Loucy (cell line): ENCODE measurements around the gene LRRC28.

Source experiments
- H2AFZ ChIP-seq: fragments of 200-600 bp; sonication (generic); 2 replicates; pipeline ENCODE4 v1.6.0; 2016; ENCODE audit warnings: antibody characterized with exemption, mild to moderate bottlenecking, low read length, moderate library complexity
- H3F3A ChIP-seq: fragments of 200-600 bp; 2 replicates; pipeline ENCODE4 v1.6.0; 2016; ENCODE audit warnings: antibody characterized with exemption, low read depth, mild to moderate bottlenecking
- H3K27me3 ChIP-seq: fragments of 200-600 bp; sonication (generic); 2 replicates; pipeline ENCODE4 v1.6.1; 2014; ENCODE audit warnings: low read length, mild to moderate bottlenecking; ENCODE audit not compliant: insufficient read depth, poor library complexity, severe bottlenecking
- H3K36me3 ChIP-seq: fragments of 200-600 bp; sonication (generic); 2 replicates; pipeline ENCODE4 v1.6.1; 2016; ENCODE audit warnings: low read length; ENCODE audit not compliant: insufficient read depth
- H3K4me1 ChIP-seq: fragments of 200-600 bp; sonication (generic); 2 replicates; pipeline ENCODE4 v1.5.1; 2014; ENCODE audit warnings: low read length, mild to moderate bottlenecking; ENCODE audit not compliant: insufficient read depth, poor library complexity, severe bottlenecking
- H3K4me2 ChIP-seq: fragments of 200-600 bp; sonication (generic); 2 replicates; pipeline ENCODE4 v1.6.0; 2014; ENCODE audit warnings: antibody characterized with exemption, low read length, low read depth, mild to moderate bottlenecking; ENCODE audit not compliant: poor library complexity, severe bottlenecking
- H3K4me3 ChIP-seq: fragments of 200-600 bp; sonication (generic); 2 replicates; pipeline ENCODE4 v1.5.1; 2014; ENCODE audit warnings: low read length, mild to moderate bottlenecking, mixed read lengths; ENCODE audit not compliant: poor library complexity, severe bottlenecking
- H3K79me2 ChIP-seq: fragments of 200-600 bp; sonication (generic); 2 replicates; pipeline ENCODE4 v1.6.1; 2014; ENCODE audit warnings: low read length; ENCODE audit not compliant: insufficient read depth
- H3K9ac ChIP-seq: fragments of 200-600 bp; sonication (generic); 2 replicates; pipeline ENCODE4 v1.6.0; 2014; ENCODE audit warnings: mild to moderate bottlenecking, low read depth, low read length, moderate library complexity; ENCODE audit not compliant: poor library complexity, severe bottlenecking
- H3K9me2 ChIP-seq: fragments of 200-600 bp; sonication (generic); replicated peaks from 2 replicates; pipeline ENCODE4 v1.6.1; 2016; ENCODE audit warnings: low read depth, low read length, mixed read lengths
- H3K9me3 ChIP-seq: fragments of 200-600 bp; sonication (generic); 2 replicates; pipeline ENCODE4 v1.6.1; 2014; ENCODE audit warnings: mild to moderate bottlenecking, antibody characterized with exemption, low read length, low read depth; ENCODE audit not compliant: insufficient read depth
- H4K20me1 ChIP-seq: fragments of 200-600 bp; sonication (generic); 2 replicates; pipeline ENCODE4 v1.6.0; 2014; ENCODE audit warnings: antibody characterized with exemption, low read length, mild to moderate bottlenecking; ENCODE audit not compliant: insufficient read depth, poor library complexity, severe bottlenecking
- EZH2phosphoT487 ChIP-seq: fragments of 200-600 bp; IDR thresholded peaks from 2 replicates; pipeline ENCODE4 v1.6.1; 2018; ENCODE audit warnings: antibody characterized with exemption, mild to moderate bottlenecking, moderate library complexity, borderline replicate concordance
- TF ChIP-seq, protein P1 (sequence below): fragments of 200-600 bp; sonication (generic); conservative IDR thresholded peaks from 2 replicates; pipeline ENCODE4 v1.5.1; 2014; ENCODE audit warnings: mild to moderate bottlenecking, antibody characterized with exemption, low read length

The LRRC28 gene

DNA sequence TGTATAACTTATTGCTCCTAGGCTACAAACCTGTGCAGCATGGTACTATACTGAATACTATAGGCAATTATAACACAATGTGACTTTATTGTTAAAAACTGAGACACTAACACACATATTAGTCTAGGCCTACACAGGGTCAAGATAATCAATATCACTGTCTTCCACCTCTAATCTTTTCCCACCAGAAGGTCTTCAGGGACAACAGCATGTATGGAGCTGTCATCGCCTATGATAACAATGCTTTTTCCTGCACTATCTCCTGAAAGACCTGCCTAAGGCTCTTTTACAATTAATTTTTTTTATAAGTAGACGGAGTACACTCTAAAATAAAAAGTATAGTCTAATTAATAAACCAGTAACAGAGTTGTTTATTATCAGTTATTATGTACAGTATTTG lies 60.9 kb downstream of the LRRC28 start:
- H3K9me2 ChIP-seq: no peaks in the 10 kb centered on the region
- H2AFZ ChIP-seq: no peak overlapping the region
- H3K9ac ChIP-seq: no peak overlapping the region
- peaks cover 6% of the 10 kb centered on the region for H3K9me3 ChIP-seq
- H3K4me1 ChIP-seq: no peaks in the 10 kb centered on the region
- H3K27me3 ChIP-seq: no peaks in the 10 kb centered on the region
- H3K36me3 ChIP-seq: peaks cover 4% of the 10 kb centered on the region; the same call in 1 of the 2 replicates
- no peak overlapping the region for H3K4me3 ChIP-seq
- TF ChIP-seq EZH2phosphoT487: no peak
- TF ChIP-seq, protein P1, sequence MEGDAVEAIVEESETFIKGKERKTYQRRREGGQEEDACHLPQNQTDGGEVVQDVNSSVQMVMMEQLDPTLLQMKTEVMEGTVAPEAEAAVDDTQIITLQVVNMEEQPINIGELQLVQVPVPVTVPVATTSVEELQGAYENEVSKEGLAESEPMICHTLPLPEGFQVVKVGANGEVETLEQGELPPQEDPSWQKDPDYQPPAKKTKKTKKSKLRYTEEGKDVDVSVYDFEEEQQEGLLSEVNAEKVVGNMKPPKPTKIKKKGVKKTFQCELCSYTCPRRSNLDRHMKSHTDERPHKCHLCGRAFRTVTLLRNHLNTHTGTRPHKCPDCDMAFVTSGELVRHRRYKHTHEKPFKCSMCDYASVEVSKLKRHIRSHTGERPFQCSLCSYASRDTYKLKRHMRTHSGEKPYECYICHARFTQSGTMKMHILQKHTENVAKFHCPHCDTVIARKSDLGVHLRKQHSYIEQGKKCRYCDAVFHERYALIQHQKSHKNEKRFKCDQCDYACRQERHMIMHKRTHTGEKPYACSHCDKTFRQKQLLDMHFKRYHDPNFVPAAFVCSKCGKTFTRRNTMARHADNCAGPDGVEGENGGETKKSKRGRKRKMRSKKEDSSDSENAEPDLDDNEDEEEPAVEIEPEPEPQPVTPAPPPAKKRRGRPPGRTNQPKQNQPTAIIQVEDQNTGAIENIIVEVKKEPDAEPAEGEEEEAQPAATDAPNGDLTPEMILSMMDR: no peak
- H3K4me2 ChIP-seq: no peak overlapping the region
- no peaks in the 10 kb centered on the region for H4K20me1 ChIP-seq
- no peaks in the 10 kb centered on the region for H3K79me2 ChIP-seq
- H3F3A ChIP-seq: no peaks in the 10 kb centered on the region

DNA sequence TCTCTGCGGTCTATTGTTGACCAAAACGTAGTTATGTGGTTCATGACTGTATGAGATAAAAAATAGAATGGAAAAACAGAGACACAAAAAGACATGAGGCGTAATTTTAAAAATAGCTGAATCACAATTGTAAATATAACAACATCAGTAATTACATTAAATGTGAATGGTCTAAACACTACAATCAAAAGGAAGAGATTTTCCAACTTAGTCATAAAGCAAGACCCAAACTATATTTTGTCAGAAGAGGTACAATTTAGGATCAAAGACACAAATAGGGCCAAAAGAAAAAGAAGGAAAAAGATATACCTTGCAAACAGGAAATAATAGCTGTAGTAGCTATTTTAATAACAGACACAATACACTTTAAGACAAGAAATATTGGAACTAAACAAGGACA lies 61.5 kb downstream of the LRRC28 start:
- H3K9me3 ChIP-seq: peaks cover 6% of the 10 kb centered on the region
- no peaks in the 10 kb centered on the region for H3K27me3 ChIP-seq
- H3K4me2 ChIP-seq: no peak overlapping the region
- H4K20me1 ChIP-seq: no peaks in the 10 kb centered on the region
- TF ChIP-seq EZH2phosphoT487: no peak
- TF ChIP-seq, protein P1: no peak
- no peaks in the 10 kb centered on the region for H3K9me2 ChIP-seq
- no peaks in the 10 kb centered on the region for H3K79me2 ChIP-seq
- no peaks in the 10 kb centered on the region for H3K4me1 ChIP-seq
- no peaks in the 10 kb centered on the region for H3F3A ChIP-seq
- peaks cover 4% of the 10 kb centered on the region; the same call in 1 of the 2 replicates for H3K36me3 ChIP-seq
- no peak overlapping the region for H3K4me3 ChIP-seq
- H3K9ac ChIP-seq: no peak overlapping the region
- H2AFZ ChIP-seq: no peak overlapping the region

DNA sequence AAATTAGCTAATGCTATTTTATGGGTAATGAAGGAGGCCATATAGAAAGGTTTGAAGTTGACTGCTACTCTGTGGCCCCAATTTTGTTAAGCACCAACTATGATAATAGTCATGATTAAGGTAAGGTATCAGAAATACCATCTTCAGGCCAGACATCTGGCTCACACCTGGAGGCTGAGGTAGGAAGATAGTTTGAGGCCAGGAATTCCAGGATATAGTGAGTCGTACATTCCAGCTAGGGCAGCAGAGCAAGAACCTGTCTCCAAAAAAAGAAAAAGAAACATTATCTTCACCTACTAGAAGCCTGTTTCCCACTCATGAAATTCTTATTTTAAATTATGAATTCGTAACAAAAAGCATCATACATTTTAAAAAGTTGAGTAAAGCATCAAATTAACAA lies 64.4 kb downstream of the LRRC28 start:
- no peaks in the 10 kb centered on the region for H3K4me1 ChIP-seq
- H3K9me2 ChIP-seq: no peaks in the 10 kb centered on the region
- peaks cover 4% of the 10 kb centered on the region; the same call in 1 of the 2 replicates for H3K36me3 ChIP-seq
- H2AFZ ChIP-seq: no peak overlapping the region
- H3F3A ChIP-seq: no peaks in the 10 kb centered on the region
- H3K9me3 ChIP-seq: peaks cover 6% of the 10 kb centered on the region
- H3K9ac ChIP-seq: no peak overlapping the region
- H3K4me3 ChIP-seq: no peak overlapping the region
- no peaks in the 10 kb centered on the region for H3K79me2 ChIP-seq
- no peaks in the 10 kb centered on the region for H3K27me3 ChIP-seq
- TF ChIP-seq, protein P1: no peak
- no peak for TF ChIP-seq EZH2phosphoT487
- no peak overlapping the region for H3K4me2 ChIP-seq
- no peaks in the 10 kb centered on the region for H4K20me1 ChIP-seq
